ENCODE results near the gene SZT2.

GRCh38 chr1:43383449-43383848 is 6.2 kb upstream of the SZT2 start:
- TF ChIP-seq POLR2AphosphoS5 (IDR thresholded peaks at IDR 0.05) (no peak), CTCF (IDR thresholded peaks at IDR 0.05 in 8 of 11, conservative IDR thresholded peaks at IDR 0.05 in 3 of 11) (no peak)

Data from spleen (tissue), 7 donors.